IMR-90 (cell line): ENCODE measurements around the gene USP35. TPM values are rescaled to one million over a fixed set of nuclear protein-coding genes. Genes with fewer than 3 reads are reported as not detected.
A peak's percentile ranks its signal among the peaks of the same experiment; 100 is the strongest.

ENCODE experiments used
- ATAC-seq: fragments of 200-7000 bp; cut with Tn5 transposase; 2 replicates; pipeline ENCODE4 v1.9.1; 2020; ENCODE audit warnings: low read depth, mild to moderate bottlenecking, moderate library complexity
- BruUV-seq: library from RNA; stranded (reverse); fragments of 400-500 nt; replicated peaks from 2 replicates; lab custom pipeline; 2021; lab: Mats Ljungman, UMichigan
- CTCF ChIA-PET: fragments of 300-600 bp; formaldehyde crosslinking; extraction: SDS; loops from one replicate; lab custom pipeline; 2021; ENCODE audit warnings: antibody characterized with exemption; lab: Yijun Ruan, JAX
- POLR2A ChIA-PET: fragments of 300-600 bp; sonication (Branson Sonifier 250); formaldehyde crosslinking; loops from one replicate; lab custom pipeline; 2022; ENCODE audit warnings: antibody characterized with exemption; ENCODE audit not compliant: unreplicated experiment; lab: Charles Lee
- DNase-seq: peaks from one replicate; pipeline ENCODE4 v3.0.0; 2013
- H2AFZ ChIP-seq: replicated peaks from 2 replicates; pipeline ENCODE3; 2013; ENCODE audit warnings: low read length, mild to moderate bottlenecking; ENCODE audit not compliant: poor library complexity
- H2AK5ac ChIP-seq: 2 replicates; pipeline ENCODE4 v1.6.1; 2013; ENCODE audit warnings: low read depth, low read length, inconsistent platforms
- H2AK9ac ChIP-seq: replicated peaks from 2 replicates; pipeline ENCODE3; 2013; ENCODE audit warnings: mild to moderate bottlenecking, low read depth, low read length, moderate library complexity; ENCODE audit not compliant: poor library complexity
- H2BK120ac ChIP-seq: 2 replicates; pipeline ENCODE4 v1.6.1; 2013; ENCODE audit warnings: low read depth, low read length, inconsistent platforms
- H2BK15ac ChIP-seq: 3 replicates; pipeline ENCODE4 v1.6.1; 2013; ENCODE audit warnings: low read depth, low read length, inconsistent platforms
- H2BK20ac ChIP-seq: 2 replicates; pipeline ENCODE4 v1.6.1; 2013; ENCODE audit warnings: low read depth, mild to moderate bottlenecking, inconsistent platforms, low read length, moderate library complexity
- H2BK5ac ChIP-seq: 2 replicates; pipeline ENCODE4 v1.6.1; 2013; ENCODE audit warnings: mild to moderate bottlenecking, low read depth, low read length, inconsistent platforms; ENCODE audit not compliant: poor library complexity, severe bottlenecking
- H3K14ac ChIP-seq: replicated peaks from 2 replicates; pipeline ENCODE4 v1.6.1; 2013; ENCODE audit warnings: low read depth, low read length, inconsistent platforms
- H3K18ac ChIP-seq: 2 replicates; pipeline ENCODE4 v1.6.1; 2013; ENCODE audit warnings: low read depth, low read length, control low read depth
- H3K23ac ChIP-seq: 2 replicates; pipeline ENCODE4 v1.6.1; 2013; ENCODE audit warnings: low read depth, low read length, inconsistent platforms
- H3K27ac ChIP-seq: 2 replicates; pipeline ENCODE4 v1.5.1; 2013; ENCODE audit warnings: mild to moderate bottlenecking, control low read depth, low read length; ENCODE audit not compliant: insufficient read depth
- H3K27me3 ChIP-seq: 2 replicates; pipeline ENCODE4 v1.6.1; 2013; ENCODE audit warnings: low read length; ENCODE audit not compliant: control insufficient read depth, insufficient read depth
- H3K36me3 ChIP-seq: 2 replicates; pipeline ENCODE4 v1.6.1; 2013; ENCODE audit warnings: low read length, mixed read lengths; ENCODE audit not compliant: control insufficient read depth, insufficient read depth
- H3K4ac ChIP-seq: 2 replicates; pipeline ENCODE4 v1.6.1; 2013; ENCODE audit warnings: low read depth, low read length, inconsistent platforms
- H3K4me1 ChIP-seq: 2 replicates; pipeline ENCODE4 v1.6.1; 2013; ENCODE audit warnings: low read length, mixed read lengths; ENCODE audit not compliant: control insufficient read depth, insufficient read depth
- H3K4me2 ChIP-seq: 2 replicates; pipeline ENCODE4 v1.6.1; 2013; ENCODE audit warnings: low read depth, mild to moderate bottlenecking, control low read depth, low read length, moderate library complexity
- H3K4me3 ChIP-seq: 2 replicates; pipeline ENCODE4 v1.5.1; 2013; ENCODE audit warnings: low read depth, mild to moderate bottlenecking, control low read depth, low read length, moderate library complexity; ENCODE audit not compliant: insufficient read depth
- H3K56ac ChIP-seq: 2 replicates; pipeline ENCODE4 v1.6.1; 2013; ENCODE audit warnings: low read length, inconsistent platforms; ENCODE audit not compliant: insufficient read depth; ENCODE audit errors: extremely low read depth
- H3K79me1 ChIP-seq, 2 experiments: 2 replicates each; pipeline ENCODE4 v1.6.1; 2013; ENCODE audit warnings: low read length in 2 of 2, inconsistent platforms in 1 of 2, low read depth in 1 of 2
- H3K9ac ChIP-seq: 2 replicates; pipeline ENCODE4 v1.6.1; 2013; ENCODE audit warnings: low read depth, low read length, control low read depth
- H3K9me1 ChIP-seq: 2 replicates; pipeline ENCODE4 v1.6.1; 2013; ENCODE audit warnings: low read length, inconsistent platforms; ENCODE audit not compliant: insufficient read depth
- H3K9me3 ChIP-seq: 2 replicates; pipeline ENCODE4 v1.6.1; 2013; ENCODE audit warnings: low read length; ENCODE audit not compliant: control insufficient read depth, insufficient read depth
- H4K20me1 ChIP-seq: 2 replicates; pipeline ENCODE4 v1.6.1; 2013; ENCODE audit warnings: low read length, inconsistent platforms; ENCODE audit not compliant: insufficient read depth
- H4K5ac ChIP-seq: 2 replicates; pipeline ENCODE4 v1.6.1; 2013; ENCODE audit warnings: mild to moderate bottlenecking, low read depth, low read length, control low read depth
- H4K8ac ChIP-seq, 2 experiments: 2 replicates each; pipeline ENCODE4 v1.6.1; 2013; ENCODE audit warnings: low read depth in 2 of 2, low read length in 2 of 2, control low read depth in 1 of 2, inconsistent platforms in 1 of 2
- H4K91ac ChIP-seq: 2 replicates; pipeline ENCODE4 v1.6.1; 2013; ENCODE audit warnings: low read depth, low read length, inconsistent platforms; ENCODE audit not compliant: insufficient read depth
- BHLHE40 ChIP-seq: fragments of 150-350 bp; IDR thresholded peaks from 2 replicates; pipeline ENCODE4 v1.6.1; 2016; ENCODE audit warnings: mild to moderate bottlenecking, low read depth, low read length
- NFE2L2 ChIP-seq: fragments of 150-350 bp; IDR thresholded peaks from 2 replicates; pipeline ENCODE4 v1.6.1; 2016; ENCODE audit warnings: low read depth, mild to moderate bottlenecking, low read length
- RAD21 ChIP-seq: IDR thresholded peaks from 2 replicates; pipeline ENCODE4 v1.6.1; 2012; ENCODE audit warnings: low read length, improper control_type of control experiment
- WGBS, 2 experiments: methylation state at CpG; one replicate each; pipeline versions ENCODE4 v1.1.5 to v1.1.7; 2013; ENCODE audit warnings: missing lambda C conversion rate in 2 of 2; ENCODE audit not compliant: insufficient read length in 1 of 2; ENCODE audit errors: extremely low coverage in 2 of 2; 5-methylcytosine and 5-hydroxymethylcytosine counted together
- dilution Hi-C: fragments of 300-500 bp; cut with HindIII; formaldehyde crosslinking; loops from one replicate; pipeline ENCODE4 v1.14.3; 2018; ENCODE audit warnings: low sequenced_read_pairs; ENCODE audit not compliant: unreplicated experiment
- in situ Hi-C: fragments of 300-500 bp; cut with MboI; formaldehyde crosslinking; loops from 3 replicates; pipeline ENCODE4 v1.14.3; 2019; ENCODE audit warnings: low sequenced_read_pairs, inconsistent platforms, mixed read lengths
- intact Hi-C: fragments of 100-400 bp; cut with micrococcal nuclease; formaldehyde crosslinking; loops from 2 replicates; pipeline ENCODE4 v1.10.0; 2022
- polyA plus RNA-seq, 3 experiments: library from polyadenylated mRNA; depleted of rRNA; stranded (reverse); fragments of >200 nt; gene quantifications; 2 replicates each; pipeline ENCODE4 v1.2.3, GENCODE V29; 2012; ENCODE audit warnings: low replicate concordance in 1 of 3
- total RNA-seq: library from RNA; depleted of rRNA; stranded (reverse); fragments of >200 nt; gene quantifications from 2 replicates; pipeline ENCODE4 v1.2.3, GENCODE V29; 2012
- TF ChIP-seq, protein P1 (sequence below): fragments of 150-350 bp; IDR thresholded peaks from 2 replicates; pipeline ENCODE4 v1.6.1; 2017; ENCODE audit warnings: mild to moderate bottlenecking, antibody characterized with exemption, low read length, low read depth

USP35 gene
- total and polyA plus RNA-seq, 2 of the 4 experiments (the other 2 are of a cell fraction): 2.7 to 11.3 TPM

DNA sequence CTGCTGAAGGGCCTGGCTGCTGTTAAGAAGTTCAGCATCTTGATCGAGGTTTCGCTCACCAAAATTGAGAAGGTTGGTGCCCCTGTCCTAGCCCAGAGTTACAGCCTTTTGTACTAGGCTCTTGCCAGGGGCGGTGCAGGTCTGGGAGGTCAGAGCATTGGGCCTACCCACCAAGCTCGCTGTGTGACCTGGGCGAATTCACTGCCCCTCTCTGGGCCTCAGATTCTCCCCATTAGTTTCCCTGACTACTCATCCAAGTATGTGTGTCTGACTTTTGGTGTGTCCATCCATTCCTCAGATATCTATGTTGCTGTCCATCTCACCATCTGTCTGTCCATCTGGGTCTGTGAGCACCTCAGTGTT, 10.9 kb downstream of the USP35 start:
- Histone ChIP-seq H3K27me3 (no peaks in the 10 kb centered on the region), H2BK5ac (no peak overlapping the region), H3K23ac (no peak overlapping the region), H3K4me3 (no peak overlapping the region), H3K36me3 (peaks cover 45% of the 10 kb centered on the region), H3K79me1 (peaks cover 25 to 56% of the 10 kb centered on the region in 2 experiments), H2AK5ac (no peak overlapping the region), H2BK15ac (no peak overlapping the region), H4K5ac (no peak overlapping the region), H3K14ac (no peak overlapping the region), H3K18ac (no peak overlapping the region), H3K9me1 (no peaks in the 10 kb centered on the region; the same call in none of the 2 replicates), H2BK20ac (no peak overlapping the region), H3K4me1 (no peaks in the 10 kb centered on the region), H4K8ac (no peak overlapping the region), H2BK120ac (no peak overlapping the region), H3K56ac (no peak overlapping the region), H3K4me2 (no peak overlapping the region), H2AK9ac (peak overlapping the region; percentile 12), H2AFZ (no peak overlapping the region), H3K4ac (no peak overlapping the region), H3K9ac (no peak overlapping the region), H4K20me1 (peaks cover 28% of the 10 kb centered on the region), H4K91ac (no peak overlapping the region), H3K9me3 (no peaks in the 10 kb centered on the region), H3K27ac (no peak overlapping the region)
- in situ Hi-C loops (no loop called here), intact Hi-C loops (no loop called here), dilution Hi-C loops (no loop called here)
- DNase-seq (no peak), ATAC-seq (no peak)
- POLR2A ChIA-PET: no interaction called here
- TF ChIP-seq NFE2L2: no peak
- TF ChIP-seq RAD21: no peak
- TF ChIP-seq, protein P1, sequence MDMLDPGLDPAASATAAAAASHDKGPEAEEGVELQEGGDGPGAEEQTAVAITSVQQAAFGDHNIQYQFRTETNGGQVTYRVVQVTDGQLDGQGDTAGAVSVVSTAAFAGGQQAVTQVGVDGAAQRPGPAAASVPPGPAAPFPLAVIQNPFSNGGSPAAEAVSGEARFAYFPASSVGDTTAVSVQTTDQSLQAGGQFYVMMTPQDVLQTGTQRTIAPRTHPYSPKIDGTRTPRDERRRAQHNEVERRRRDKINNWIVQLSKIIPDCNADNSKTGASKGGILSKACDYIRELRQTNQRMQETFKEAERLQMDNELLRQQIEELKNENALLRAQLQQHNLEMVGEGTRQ: no peak
- TF ChIP-seq BHLHE40: no peak
- 100% methylated on average over 2 of the region's 5 CpGs; no CpG with 5 or more reads in 1 of the 2 experiments for WGBS, 2 experiments
- no TSS peak for BruUV-seq
- CTCF ChIA-PET: no interaction called here
